Measurements from ENCODE around the gene EML4. TPM values are rescaled to one million over a fixed set of nuclear protein-coding genes. Genes with fewer than 3 reads are reported as not detected.

The EML4 gene
- polyA plus RNA-seq, 1 of the 3 experiments (the other 2 are of a cell fraction): 35.0 TPM

DNA sequence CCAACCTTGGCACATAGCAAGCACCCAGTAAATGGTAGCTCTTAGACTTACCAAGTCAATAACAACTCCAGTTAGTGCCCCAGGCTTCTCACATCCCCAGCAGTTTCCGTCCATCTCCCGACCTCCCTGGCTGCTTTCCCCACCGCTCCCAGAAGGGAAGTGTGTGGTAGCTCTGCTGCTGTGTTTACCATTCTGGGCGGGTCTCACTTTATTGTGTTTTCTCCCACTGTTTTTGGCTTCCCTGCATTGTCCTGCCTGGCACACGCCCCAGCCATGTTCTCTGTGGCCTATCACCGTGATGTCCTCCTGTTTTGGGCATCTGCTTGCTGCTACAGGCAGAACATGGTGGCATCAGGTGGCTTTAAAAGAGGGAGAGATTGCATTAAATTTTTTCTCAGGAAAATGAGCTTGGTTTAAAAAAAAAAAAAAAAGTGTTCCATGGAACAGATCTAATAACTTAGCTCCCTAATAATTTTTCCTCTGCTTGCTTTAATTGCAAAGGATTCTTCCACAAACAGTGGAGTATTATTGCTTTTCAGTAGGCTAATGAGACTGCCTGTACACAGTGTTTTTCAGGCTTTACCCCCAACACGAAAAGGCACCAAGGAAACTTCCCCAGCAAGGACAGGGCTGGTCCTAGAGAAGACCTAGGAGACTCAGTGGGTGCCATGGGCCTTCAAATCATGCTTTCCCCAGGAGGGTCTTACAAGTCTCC lies 199.8 kb downstream of the EML4 start (continued):
- TF ChIP-seq JUND (IDR thresholded peaks at IDR 0.05): no peak

GRCh38 chr2:42369532-42370229 lies 200.5 kb downstream of the EML4 start:
- no peak for TF ChIP-seq TEAD4 (IDR thresholded peaks at IDR 0.05; ENCODE audit: borderline replicate concordance, insufficient read depth)
- TF ChIP-seq FOXJ3 (CRISPR knock-in tag; IDR thresholded peaks at IDR 0.05): no peak
- no peak for TF ChIP-seq ELF1 (IDR thresholded peaks at IDR 0.05)
- TF ChIP-seq EZH2phosphoT487 (IDR thresholded peaks at IDR 0.05; ENCODE audit: borderline replicate concordance, low read depth): no peak
- TF ChIP-seq RCOR1 (IDR thresholded peaks at IDR 0.05; ENCODE audit: low read length): no peak
- no peak for TF ChIP-seq SMC3 (IDR thresholded peaks at IDR 0.05; ENCODE audit: low read depth, low read length)
- no peak for TF ChIP-seq FOXM1 (IDR thresholded peaks at IDR 0.05; ENCODE audit: low read depth)
- no peak for TF ChIP-seq MAX (IDR thresholded peaks at IDR 0.05; ENCODE audit: low read depth)
- no peak for TF ChIP-seq ZBTB33 (IDR thresholded peaks at IDR 0.05; ENCODE audit: borderline replicate concordance, low read depth)
- TF ChIP-seq, protein P1, sequence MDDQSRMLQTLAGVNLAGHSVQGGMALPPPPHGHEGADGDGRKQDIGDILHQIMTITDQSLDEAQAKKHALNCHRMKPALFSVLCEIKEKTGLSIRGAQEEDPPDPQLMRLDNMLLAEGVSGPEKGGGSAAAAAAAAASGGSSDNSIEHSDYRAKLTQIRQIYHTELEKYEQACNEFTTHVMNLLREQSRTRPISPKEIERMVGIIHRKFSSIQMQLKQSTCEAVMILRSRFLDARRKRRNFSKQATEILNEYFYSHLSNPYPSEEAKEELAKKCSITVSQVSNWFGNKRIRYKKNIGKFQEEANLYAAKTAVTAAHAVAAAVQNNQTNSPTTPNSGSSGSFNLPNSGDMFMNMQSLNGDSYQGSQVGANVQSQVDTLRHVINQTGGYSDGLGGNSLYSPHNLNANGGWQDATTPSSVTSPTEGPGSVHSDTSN (IDR thresholded peaks at IDR 0.05): no peak
- TF ChIP-seq, protein P2, sequence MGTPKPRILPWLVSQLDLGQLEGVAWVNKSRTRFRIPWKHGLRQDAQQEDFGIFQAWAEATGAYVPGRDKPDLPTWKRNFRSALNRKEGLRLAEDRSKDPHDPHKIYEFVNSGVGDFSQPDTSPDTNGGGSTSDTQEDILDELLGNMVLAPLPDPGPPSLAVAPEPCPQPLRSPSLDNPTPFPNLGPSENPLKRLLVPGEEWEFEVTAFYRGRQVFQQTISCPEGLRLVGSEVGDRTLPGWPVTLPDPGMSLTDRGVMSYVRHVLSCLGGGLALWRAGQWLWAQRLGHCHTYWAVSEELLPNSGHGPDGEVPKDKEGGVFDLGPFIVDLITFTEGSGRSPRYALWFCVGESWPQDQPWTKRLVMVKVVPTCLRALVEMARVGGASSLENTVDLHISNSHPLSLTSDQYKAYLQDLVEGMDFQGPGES (IDR thresholded peaks at IDR 0.05; ENCODE audit: low read depth, low read length): no peak
- ChIA-PET POLR2A (no interaction called here), CTCF (interaction anchor here (1.0 to 2.3 kb wide), 6 partner anchors 14 to 500 kb away, joined by 3 to 9 read pairs (median 8); no protein-coding TSS in a partner anchor)
- H3F3A ChIP-seq (replicated peaks; ENCODE audit: insufficient read depth): no peaks in the 10 kb centered on the region
- H3K9ac ChIP-seq: no peak overlapping the region
- H4K20me1 ChIP-seq (ENCODE audit: insufficient read depth): no peaks in the 10 kb centered on the region
- peaks cover 0 to 35% of the 10 kb centered on the region in 2 experiments; a peak in 2 of 4 replicates for H3K4me1 ChIP-seq (ENCODE audit: control insufficient read depth in 1 of 2, insufficient read depth in 2 of 2, low read depth in 1 of 2, low read length in 1 of 2)
- DNase-seq: no peak
- H3K4me3 ChIP-seq (ENCODE audit: low read depth in 2 of 2, low read length in 1 of 2): no peak overlapping the region
- H2AFZ ChIP-seq (ENCODE audit: low read depth): no peak overlapping the region
- no peaks in the 10 kb centered on the region for H3K9me2 ChIP-seq
- no peaks in the 10 kb centered on the region for H3K79me2 ChIP-seq (ENCODE audit: insufficient read depth)
- peaks cover 4% of the 10 kb centered on the region; the same call in 1 of the 2 replicates for H3K27me3 ChIP-seq (ENCODE audit: insufficient read depth)
- H3K36me3 ChIP-seq (replicated peaks in 1 of 2; ENCODE audit: control insufficient read depth in 1 of 2, insufficient read depth in 2 of 2, low read length in 1 of 2): no peaks in the 10 kb centered on the region
- no peaks in the 10 kb centered on the region for H3K9me3 ChIP-seq
- no peak overlapping the region for H3K4me2 ChIP-seq
- 90% methylated on average over 5 of the region's 5 CpGs for WGBS (ENCODE audit: low lambda C conversion rate)
- H3K27ac ChIP-seq (ENCODE audit: low read depth in 2 of 2, low read length in 1 of 2): peak overlapping the region in 1 of 2 experiments; percentile 31; a peak in 1 of 4 replicates

Data from SK-N-SH (cell line).